H1 (cell line): ENCODE data around the gene NOC4L.

Experiments
- CREB1 ChIP-seq: IDR thresholded peaks from 2 replicates; pipeline ENCODE4 v1.6.1; 2012; ENCODE audit warnings: inconsistent platforms
- EP300 ChIP-seq, 2 experiments: IDR thresholded peaks; 1 replicate in 1 of 2; 2 replicates in 1 of 2; pipeline ENCODE4 v1.6.1; 2011 to 2012; ENCODE audit warnings: low read depth in 2 of 2, low read length in 2 of 2, mild to moderate bottlenecking in 2 of 2, borderline replicate concordance in 1 of 2, inconsistent platforms in 1 of 2, moderate library complexity in 1 of 2
- JUND ChIP-seq: IDR thresholded peaks from 2 replicates; pipeline ENCODE4 v1.6.1; 2011; ENCODE audit warnings: mild to moderate bottlenecking, improper control_type of control experiment, low read length
- RAD21 ChIP-seq, 2 experiments: IDR thresholded peaks in 1 of 2; conservative IDR thresholded peaks in 1 of 2; 2 replicates each; pipeline ENCODE4 v1.6.1; 2011; ENCODE audit warnings: low read depth in 2 of 2, low read length in 2 of 2, improper control_type of control experiment in 1 of 2, inconsistent platforms in 1 of 2, mild to moderate bottlenecking in 1 of 2, moderate library complexity in 1 of 2
- RBBP5 ChIP-seq: IDR thresholded peaks from 2 replicates; pipeline ENCODE4 v1.7.1; 2012; ENCODE audit warnings: low read depth, mild to moderate bottlenecking, inconsistent platforms, low read length, moderate library complexity, borderline replicate concordance
- TF ChIP-seq, protein P1 (sequence below), 3 experiments: IDR thresholded peaks; 1 replicate in 2 of 3; 2 replicates in 1 of 3; pipeline versions ENCODE4 v1.5.1 to v1.6.1; 2011; ENCODE audit warnings: low read length in 3 of 3, mild to moderate bottlenecking in 3 of 3, inconsistent platforms in 2 of 3, low read depth in 1 of 3, moderate library complexity in 1 of 3; ENCODE audit not compliant: insufficient read depth in 1 of 3; ENCODE audit errors: control extremely low read depth in 1 of 3

DNA sequence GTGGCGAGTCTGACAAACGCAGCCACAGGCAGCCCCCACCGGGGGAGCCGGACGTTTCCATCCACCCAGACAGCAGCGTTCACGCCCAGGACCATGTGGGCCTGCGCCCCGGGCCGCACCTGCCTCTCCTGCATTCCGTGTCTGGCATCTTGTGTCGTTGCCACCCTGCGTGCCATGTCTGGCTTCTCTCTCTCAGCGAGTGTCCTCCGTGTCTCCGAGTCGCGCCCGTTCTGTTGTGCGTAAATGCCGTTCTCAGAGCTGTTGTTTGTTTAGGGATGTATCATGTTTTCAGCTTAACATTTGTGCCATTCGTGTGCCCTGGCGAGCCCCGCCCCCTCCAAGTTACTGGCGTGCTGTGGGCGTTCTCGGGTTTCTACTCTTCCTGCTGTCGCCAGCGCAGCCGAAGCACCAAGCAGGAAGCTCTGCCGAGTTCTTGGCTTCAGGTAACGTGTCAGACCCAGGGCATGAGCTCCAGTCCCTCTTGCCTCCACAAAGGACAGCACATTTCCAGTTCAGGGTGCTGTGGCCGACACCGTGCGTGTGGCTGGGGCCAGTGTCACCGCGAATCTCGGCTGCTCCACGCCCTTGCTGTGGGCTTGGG is 34.6 kb downstream of the NOC4L start:
- no peak for TF ChIP-seq RAD21 (IDR thresholded peaks at IDR 0.05 in 1 of 2, conservative IDR thresholded peaks at IDR 0.05 in 1 of 2; ENCODE audit: low read depth in 2 of 2, low read length in 2 of 2)
- no peak for TF ChIP-seq EP300 (IDR thresholded peaks at IDR 0.05; ENCODE audit: borderline replicate concordance in 1 of 2, low read depth in 2 of 2, low read length in 2 of 2)
- TF ChIP-seq, protein P1, sequence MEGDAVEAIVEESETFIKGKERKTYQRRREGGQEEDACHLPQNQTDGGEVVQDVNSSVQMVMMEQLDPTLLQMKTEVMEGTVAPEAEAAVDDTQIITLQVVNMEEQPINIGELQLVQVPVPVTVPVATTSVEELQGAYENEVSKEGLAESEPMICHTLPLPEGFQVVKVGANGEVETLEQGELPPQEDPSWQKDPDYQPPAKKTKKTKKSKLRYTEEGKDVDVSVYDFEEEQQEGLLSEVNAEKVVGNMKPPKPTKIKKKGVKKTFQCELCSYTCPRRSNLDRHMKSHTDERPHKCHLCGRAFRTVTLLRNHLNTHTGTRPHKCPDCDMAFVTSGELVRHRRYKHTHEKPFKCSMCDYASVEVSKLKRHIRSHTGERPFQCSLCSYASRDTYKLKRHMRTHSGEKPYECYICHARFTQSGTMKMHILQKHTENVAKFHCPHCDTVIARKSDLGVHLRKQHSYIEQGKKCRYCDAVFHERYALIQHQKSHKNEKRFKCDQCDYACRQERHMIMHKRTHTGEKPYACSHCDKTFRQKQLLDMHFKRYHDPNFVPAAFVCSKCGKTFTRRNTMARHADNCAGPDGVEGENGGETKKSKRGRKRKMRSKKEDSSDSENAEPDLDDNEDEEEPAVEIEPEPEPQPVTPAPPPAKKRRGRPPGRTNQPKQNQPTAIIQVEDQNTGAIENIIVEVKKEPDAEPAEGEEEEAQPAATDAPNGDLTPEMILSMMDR (IDR thresholded peaks at IDR 0.05; ENCODE audit: control extremely low read depth in 1 of 3, insufficient read depth in 1 of 3, low read depth in 1 of 3, low read length in 3 of 3) = no peak
- TF ChIP-seq RBBP5 = no peak
- no peak for TF ChIP-seq CREB1
- TF ChIP-seq JUND = no peak
